ENCODE data around the gene CX3CR1.
"Not testable (repeated sequence)": the region's sequence is repeated elsewhere in the genome, so short reads cannot be mapped to it uniquely, and the experiment has no call there.

CX3CR1 gene

DNA sequence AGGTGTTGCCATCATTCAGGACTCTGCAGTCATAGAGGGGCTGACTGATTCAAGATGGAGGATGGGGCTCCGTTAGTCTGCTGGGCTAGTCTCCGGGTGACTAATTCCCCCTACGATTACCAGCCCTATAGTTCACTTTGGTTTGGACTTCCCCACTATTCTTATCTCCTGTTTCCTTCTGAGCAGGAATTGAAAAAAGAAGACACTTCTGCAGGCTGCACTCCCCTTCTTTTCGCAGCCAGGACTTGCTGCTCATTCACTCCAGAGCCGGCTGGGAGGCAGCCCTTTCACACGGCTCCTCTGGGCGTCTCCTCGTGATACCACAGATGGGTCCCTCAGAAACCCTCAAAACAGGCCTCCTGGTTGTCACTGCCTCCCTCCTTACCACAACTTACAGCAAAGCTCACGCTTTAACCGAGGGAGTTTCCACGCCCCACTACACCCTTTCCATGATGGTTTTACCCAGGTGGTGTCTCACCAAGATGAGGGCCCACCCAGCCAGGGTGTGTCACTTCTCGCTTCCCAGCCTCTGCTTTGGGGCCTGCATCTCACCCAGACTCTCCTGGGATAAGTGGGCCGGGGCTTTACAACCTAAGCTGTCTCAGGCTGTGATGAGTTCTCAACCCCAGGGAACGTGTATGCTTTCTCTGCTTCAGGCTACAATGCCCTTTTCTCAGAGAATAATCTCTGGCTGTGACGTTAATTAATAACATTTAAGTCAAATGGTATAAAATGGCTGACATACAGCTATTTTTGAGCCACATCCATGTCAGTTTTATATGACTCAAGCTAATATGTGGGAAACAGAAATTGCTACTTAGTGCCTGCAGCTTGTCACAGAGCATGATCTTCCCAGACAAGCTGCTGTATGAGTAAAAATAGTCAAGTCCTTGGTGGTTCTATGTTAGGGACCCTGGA is 11.9 kb downstream of the CX3CR1 start:
- DNase-seq (ENCODE audit: low spot score) = peak; percentile 56

DNA sequence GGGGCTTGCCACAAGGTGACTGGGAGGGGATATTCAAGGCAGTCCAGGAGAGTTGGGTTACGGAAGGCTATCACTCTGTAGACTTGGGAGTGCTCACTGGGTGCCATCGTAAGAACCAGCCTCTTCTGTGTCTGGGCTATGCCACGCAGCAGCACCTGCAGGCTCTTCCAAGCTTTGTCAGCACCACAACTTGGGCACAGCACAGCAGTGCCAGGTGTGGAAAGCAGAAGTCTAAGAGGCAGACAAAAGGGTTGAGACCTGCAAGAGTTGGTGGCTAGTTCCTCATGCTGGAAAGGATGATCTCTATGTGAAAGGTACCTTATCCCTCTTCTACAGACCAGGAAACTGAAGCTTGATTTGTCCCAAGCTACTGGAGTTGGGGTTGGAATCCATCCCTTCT is 15.8 kb downstream of the CX3CR1 start:
- no peak for DNase-seq (ENCODE audit: low spot score)

DNA sequence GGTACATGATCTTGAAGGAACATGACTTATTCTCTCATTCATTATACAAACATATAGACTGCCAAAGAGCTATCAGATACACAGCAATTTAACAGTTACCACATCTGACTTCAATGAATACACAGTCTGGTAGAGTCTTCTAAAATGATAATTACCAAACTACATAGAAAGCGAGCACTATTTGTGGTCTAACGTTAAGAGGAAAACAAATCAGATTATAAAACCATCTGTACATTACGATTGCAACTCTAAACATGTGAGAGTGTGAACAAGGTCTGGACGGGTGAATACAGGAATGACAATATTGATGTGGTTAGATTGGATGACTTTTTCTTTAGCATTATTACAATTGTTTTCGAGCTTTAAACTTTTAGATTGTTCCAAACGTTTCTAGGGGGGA is 16.3 kb downstream of the CX3CR1 start:
- DNase-seq (ENCODE audit: low spot score) = no peak

- DNase-seq (ENCODE audit: low spot score) = no peak
Observed at GRCh38 chr3:39262846-39263245, 17.0 kb downstream of the CX3CR1 start.

GRCh38 chr3:39261726-39262125 is 18.1 kb downstream of the CX3CR1 start:
- DNase-seq (ENCODE audit: low spot score) = no peak

DNA sequence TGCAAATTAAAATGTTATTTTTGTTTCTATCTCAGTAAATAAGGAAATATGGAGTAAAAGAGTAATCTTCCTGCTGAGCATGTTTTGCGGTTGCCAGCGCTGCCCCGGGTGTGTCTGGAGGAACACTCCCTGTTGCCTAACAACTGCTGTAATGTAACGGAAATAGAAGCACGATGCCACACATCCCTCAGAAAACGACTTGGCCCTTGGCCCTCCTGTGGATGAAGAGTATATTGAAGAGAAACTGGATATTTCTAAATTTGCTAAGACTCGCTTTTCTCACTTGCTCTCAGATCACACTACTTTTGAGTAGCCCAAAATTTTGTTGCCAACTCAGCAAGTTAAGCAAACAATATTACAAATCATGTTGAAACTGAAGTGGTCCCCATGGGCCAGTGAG is 18.9 kb downstream of the CX3CR1 start:
- DNase-seq (ENCODE audit: low spot score) = peak; percentile 63

DNA sequence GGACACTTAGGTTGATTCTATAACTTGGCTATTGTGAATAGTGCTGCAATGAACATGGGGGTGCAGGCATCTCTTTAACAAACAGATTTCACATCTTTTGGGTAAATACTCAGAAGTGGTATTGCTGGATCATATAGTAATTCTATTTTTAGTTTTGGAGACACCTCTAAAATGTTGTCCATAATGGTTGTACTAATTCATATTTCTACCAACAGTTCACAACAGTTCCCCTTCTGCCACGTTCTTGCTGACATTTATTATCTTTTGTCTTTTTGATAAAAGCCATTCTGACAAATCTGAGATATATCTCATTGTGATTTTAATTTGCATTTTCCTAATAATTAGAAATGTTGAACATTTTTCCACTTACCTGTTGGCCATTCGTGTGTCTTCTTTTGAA is 19.5 kb downstream of the CX3CR1 start:
- no peak for DNase-seq (ENCODE audit: low spot score)

DNA sequence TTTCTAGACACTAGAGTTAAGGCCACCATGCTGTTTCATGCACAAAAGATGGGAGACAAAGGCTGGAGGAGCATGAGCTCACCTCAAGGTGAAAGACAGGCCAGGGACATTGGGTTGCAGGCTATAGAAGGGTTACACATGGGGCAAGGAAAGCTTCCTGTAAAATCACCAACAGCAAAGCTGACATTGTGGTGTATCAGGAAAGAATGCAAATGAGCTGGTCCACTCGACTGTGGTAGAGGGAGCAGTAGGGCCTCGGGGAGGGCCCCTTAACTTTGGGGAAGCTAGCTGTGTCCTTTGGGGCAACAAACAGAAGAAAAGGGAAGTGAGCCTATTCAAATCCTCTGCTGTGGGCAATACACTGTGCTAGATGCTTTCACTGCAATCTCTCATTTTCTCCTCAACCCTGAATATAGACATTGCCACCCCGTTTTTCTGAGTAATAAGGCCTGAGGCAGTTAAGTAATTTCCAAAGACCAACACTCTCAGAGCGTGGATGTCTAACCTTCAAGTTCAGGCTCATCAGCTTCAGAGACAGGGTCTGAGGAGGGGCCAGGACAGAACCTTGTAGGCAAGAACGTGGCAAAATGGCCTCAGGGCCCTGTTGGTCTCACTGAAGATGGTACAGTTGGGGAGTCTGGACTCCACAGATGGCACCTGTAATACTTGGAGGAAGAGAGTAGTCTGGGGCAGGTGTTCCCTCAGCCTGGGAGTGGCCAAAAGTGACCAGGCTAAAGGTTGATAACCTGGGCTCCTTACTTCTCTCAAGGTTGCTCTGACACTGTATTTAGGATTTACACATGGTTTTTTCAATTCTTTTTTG is 24.1 kb downstream of the CX3CR1 start:
- DNase-seq (ENCODE audit: low spot score) = no peak

- no peak for DNase-seq (ENCODE audit: low spot score)
Observed at GRCh38 chr3:39254806-39255449, 24.9 kb downstream of the CX3CR1 start.

DNA sequence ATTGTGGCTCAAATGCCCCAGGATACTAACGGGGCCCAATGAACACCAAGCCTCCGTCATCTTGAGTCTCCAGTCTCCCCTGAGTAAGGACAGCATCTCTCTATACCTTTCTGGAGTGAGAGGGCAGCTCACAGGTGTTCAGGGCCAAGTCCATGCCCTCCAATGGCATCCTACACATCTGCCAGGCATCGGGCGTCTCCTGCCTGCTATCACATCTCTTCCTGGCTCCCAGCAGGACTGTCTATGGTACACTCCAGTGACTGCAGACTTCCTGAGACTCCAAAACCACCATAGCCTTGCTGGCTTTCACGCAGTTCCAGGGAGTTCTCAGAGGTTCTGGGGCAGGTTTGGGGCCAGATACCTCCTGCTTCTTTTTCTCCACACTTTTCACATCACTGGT is 28.3 kb downstream of the CX3CR1 start:
- no peak for DNase-seq (ENCODE audit: low spot score)

DNA sequence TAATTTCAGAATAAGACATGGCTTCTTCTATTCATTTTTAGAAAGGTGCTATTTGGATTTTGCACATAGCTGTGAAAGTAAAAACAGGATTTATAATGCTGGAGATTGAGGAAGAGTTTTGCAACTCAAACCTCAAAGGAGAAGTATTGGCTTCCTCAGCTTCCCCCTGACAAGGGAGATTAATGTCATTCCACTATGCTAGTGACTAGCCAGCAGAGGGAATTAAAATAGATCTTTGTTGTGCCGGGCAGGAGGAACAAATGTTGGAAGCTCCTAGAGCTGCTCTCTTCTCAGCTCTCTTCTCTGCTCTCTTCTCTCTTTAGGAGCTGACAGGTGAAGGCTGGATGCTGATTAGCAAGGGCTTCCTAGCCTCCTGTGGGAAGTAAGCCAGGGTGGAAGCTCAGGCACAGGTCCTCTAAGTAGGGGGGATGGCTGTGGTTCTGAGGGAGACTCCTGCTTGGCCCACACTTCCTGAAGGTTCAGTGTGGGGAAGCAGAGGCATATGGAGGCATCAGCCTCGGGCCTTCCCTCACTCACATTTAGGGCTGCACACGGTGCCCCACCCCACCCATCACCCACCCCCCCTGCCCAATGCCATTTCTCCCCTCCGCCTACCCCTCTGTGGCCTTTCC is 29.6 kb downstream of the CX3CR1 start:
- DNase-seq (ENCODE audit: low spot score) = no peak

DNA sequence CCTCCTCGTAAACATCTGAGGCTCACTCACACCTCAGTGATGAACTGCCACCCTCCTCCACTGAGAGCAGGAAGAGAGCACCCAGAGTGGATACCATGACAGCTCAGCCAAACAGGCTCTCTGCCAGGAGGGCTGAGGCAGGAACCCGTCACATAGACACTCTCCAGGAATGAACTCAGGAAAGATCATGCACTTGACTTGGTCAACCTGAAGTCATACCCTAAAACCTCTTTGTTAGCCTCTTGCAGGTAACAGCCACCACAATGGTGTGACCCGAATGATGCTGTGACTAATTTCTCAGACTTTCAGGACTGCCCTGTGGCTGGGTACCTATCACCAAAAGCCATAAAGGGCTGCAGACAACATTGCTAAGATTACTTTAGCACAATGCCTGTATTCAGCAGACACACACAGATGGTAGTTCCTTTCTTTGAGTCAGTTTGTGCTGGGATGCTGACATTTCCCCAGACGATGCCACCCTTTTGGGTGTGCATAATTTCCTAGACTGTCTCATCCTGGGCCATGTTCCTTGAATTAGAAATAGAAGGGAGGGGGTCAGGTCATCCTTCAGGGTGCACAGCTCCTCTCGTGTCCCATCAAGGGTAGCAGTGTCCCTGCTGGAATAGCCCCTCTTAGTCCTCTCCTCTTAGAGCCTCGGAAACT is 30.3 kb downstream of the CX3CR1 start:
- DNase-seq (ENCODE audit: low spot score) = no peak

- DNase-seq (ENCODE audit: low spot score) = no peak
Observed at GRCh38 chr3:39241561-39241960, 38.3 kb downstream of the CX3CR1 start.

DNA sequence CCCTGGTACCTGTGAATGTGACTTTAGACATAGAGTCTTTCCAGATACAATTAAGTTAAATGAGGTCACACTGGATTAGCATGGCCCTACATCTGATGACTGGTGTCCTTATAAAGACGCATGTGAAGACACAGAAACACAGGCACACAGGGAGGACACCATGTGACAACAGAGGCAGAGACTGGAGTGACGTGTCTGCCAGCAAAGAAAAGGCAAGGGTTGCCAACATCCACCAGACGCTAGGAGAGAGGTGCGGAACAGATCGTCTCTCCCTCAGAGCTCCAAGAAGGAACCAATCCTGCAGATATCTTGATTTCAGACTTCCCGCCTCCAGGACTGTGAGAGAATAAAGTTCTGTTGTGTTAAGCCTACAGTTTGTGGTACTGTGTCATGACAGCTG is 42.8 kb downstream of the CX3CR1 start:
- no peak for DNase-seq (ENCODE audit: low spot score)

DNA sequence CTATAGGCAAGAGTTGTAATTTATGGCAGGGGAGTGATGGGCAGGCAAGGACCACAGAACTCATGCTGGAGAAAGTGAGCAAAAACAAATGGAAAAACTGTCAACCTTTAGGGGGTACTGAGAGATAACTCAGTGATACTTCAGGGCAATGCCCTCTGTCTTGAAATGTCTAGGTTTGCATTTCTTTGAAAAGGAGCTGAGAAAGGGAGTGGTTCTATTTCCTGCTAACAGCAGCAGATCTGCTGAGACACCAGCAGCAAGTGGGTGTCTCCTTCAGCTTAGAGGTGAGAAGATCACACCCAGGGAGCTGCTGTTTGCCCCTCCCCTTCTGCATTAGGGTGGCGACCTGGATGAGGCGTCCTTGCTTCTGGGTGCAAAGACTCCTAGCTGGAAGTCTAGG is 45.2 kb downstream of the CX3CR1 start:
- peak; percentile 40 for DNase-seq (ENCODE audit: low spot score)

DNA sequence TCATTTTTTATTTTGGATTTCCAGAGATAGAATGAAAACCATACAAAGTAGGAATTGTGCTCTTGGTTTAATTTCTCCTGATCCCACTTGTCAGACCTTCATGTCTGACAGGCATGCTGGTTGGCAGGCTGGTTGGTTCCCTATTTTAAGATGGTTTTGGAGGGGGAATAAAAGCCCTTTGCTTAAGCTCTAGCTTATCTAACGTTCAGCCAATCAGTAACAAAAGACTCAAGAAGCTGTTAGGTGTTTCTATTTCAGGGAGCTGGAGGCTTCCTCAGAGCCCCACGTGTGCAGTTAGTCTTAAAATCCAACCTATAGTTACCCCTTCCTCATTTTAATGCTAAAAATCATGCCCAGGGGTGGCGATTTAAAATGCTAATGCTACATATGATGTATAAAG is 47.0 kb downstream of the CX3CR1 start:
- no peak for DNase-seq (ENCODE audit: low spot score)

DNA sequence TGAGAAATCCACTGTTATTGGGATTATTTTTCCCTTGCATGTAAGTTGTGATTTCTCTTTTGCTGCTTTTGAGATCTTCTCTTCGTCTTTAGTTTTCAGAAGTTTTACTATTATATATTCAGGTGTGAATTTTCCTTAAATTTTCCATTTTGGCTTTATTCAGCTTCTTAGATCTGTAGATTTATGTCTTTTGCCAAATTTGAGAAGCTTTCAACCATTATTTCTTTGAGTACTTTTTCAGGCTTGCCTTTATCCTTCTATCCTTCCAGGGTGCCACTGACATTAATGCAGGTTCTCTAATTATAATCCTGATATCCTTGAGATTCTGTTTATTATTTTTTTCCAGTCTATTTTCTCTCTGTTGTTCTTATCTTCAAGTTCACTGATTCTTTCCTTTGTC is 49.4 kb downstream of the CX3CR1 start:
- DNase-seq (ENCODE audit: low spot score) = no peak

GRCh38 chr3:39228496-39228895 is 51.3 kb downstream of the CX3CR1 start:
- no peak for DNase-seq (ENCODE audit: low spot score)

DNA sequence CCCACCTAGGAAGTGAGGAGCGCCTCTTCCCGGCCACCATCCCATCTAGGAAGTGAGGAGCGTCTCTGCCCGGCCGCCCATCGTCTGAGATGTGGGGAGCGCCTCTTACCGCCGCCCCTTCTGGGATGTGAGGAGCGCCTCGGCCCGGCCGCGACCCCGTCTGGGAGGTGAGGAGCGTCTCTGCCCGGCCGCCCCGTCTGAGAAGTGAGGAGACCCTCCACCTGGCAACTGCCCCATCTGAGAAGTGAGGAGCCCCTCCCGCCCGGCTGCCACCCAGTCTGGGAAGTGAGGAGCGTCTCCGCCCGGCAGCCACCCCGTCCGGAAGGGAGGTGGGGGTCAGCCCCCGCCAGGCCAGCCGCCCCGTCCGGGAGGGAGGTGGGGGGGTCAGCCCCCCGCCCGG is 52.2 kb downstream of the CX3CR1 start:
- DNase-seq (ENCODE audit: low spot score) = not testable (repeated sequence)

DNA sequence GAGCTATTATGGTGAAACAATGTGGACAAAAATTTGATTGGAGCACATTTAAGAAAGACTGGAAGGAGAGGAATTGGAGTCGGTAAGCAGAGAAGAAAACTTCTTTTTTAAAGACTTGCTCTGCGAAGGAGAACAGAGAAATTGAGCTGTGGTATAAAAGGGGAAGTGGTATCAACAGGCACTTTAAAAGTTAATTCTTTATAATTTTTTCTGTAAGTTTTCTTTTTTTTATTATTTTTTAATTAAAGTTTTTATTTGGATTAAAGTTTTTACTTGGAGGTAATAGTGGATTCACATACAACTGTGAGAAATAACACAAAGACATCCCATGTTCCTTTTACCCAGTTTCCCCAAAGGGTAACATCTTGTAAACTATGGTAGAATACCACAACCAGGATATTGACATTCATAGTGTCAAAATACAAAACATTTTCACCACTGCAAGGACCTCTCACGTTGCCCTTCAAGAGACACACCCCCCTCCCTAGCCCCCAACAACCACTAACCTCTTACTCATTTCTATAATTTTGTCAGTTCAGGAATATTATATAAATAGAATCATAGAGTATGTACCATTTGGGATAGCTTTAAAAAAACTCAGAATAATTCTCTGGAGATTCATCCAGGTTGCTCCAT is 53.6 kb downstream of the CX3CR1 start:
- no peak for DNase-seq (ENCODE audit: low spot score)

GRCh38 chr3:39224288-39224687 is 55.5 kb downstream of the CX3CR1 start:
- no peak for DNase-seq (ENCODE audit: low spot score)
